H1 (cell line): ENCODE data around the gene AKAP9. TPM values are rescaled to one million over a fixed set of nuclear protein-coding genes. Genes with fewer than 3 reads are reported as not detected.

ENCODE experiments used
- CTCF ChIA-PET: fragments of 300-600 bp; sonication (Branson Sonifier 250); formaldehyde crosslinking; loops from one replicate; lab custom pipeline; 2021; ENCODE audit not compliant: partially characterized antibody; lab: Charles Lee
- POLR2A ChIA-PET: fragments of 300-600 bp; sonication (Branson Sonifier 250); formaldehyde crosslinking; loops from one replicate; lab custom pipeline; 2021; ENCODE audit warnings: inconsistent platforms; ENCODE audit not compliant: partially characterized antibody; lab: Charles Lee
- DNase-seq, 2 experiments: peaks; one replicate each; pipeline versions ENCODE4 v3.0.0 to v3.0.0-alpha.2; 2010 to 2022; ENCODE audit warnings: low spot score in 2 of 2, low read depth in 1 of 2, mixed read lengths in 1 of 2
- FAIRE-seq: peaks from 2 replicates; lab custom pipeline; 2011; peaks lifted over from hg19 to GRCh38; lab: Jason Lieb, UNC
- H2AFZ ChIP-seq: 2 replicates; pipeline ENCODE4 v1.8.1; 2012; ENCODE audit warnings: low read length, inconsistent platforms
- H2AK5ac ChIP-seq: 2 replicates; pipeline ENCODE4 v1.6.1; 2013; ENCODE audit warnings: low read depth, low read length
- H2BK120ac ChIP-seq: replicated peaks from 2 replicates; pipeline ENCODE3; 2013; ENCODE audit warnings: low read depth, low read length, inconsistent platforms
- H2BK12ac ChIP-seq: 2 replicates; pipeline ENCODE4 v1.6.1; 2013; ENCODE audit warnings: low read depth, low read length
- H2BK15ac ChIP-seq: 2 replicates; pipeline ENCODE4 v1.6.1; 2013; ENCODE audit warnings: low read length
- H2BK20ac ChIP-seq: 2 replicates; pipeline ENCODE4 v1.6.1; 2013; ENCODE audit warnings: low read length
- H2BK5ac ChIP-seq: 2 replicates; pipeline ENCODE4 v1.6.1; 2013; ENCODE audit warnings: low read depth, low read length
- H3K14ac ChIP-seq: 2 replicates; pipeline ENCODE4 v1.6.1; 2013; ENCODE audit warnings: inconsistent platforms; ENCODE audit not compliant: insufficient read length
- H3K18ac ChIP-seq: 2 replicates; pipeline ENCODE4 v1.6.1; 2013; ENCODE audit warnings: low read length; ENCODE audit errors: extremely low read depth
- H3K23ac ChIP-seq: 2 replicates; pipeline ENCODE4 v1.6.1; 2013; ENCODE audit warnings: inconsistent platforms; ENCODE audit not compliant: insufficient read length
- H3K23me2 ChIP-seq: 2 replicates; pipeline ENCODE4 v1.6.1; 2013; ENCODE audit warnings: low read depth, low read length
- H3K27ac ChIP-seq: 2 replicates; pipeline ENCODE4 v1.6.1; 2011; ENCODE audit warnings: low read depth, low read length, inconsistent platforms
- H3K27me3 ChIP-seq, 4 experiments: replicated peaks in 1 of 4; 1 replicate in 1 of 4; 2 replicates in 3 of 4; pipeline versions ENCODE4 v1.6.1 to v1.8.1; 2011 to 2013; ENCODE audit warnings: low read length in 3 of 4, mild to moderate bottlenecking in 3 of 4, inconsistent platforms in 2 of 4, mixed read lengths in 2 of 4, moderate library complexity in 1 of 4; ENCODE audit not compliant: control insufficient read depth in 3 of 4, insufficient read depth in 3 of 4; ENCODE audit errors: extremely low read depth in 1 of 4
- H3K36me3 ChIP-seq, 4 experiments: 2 replicates each; pipeline versions ENCODE4 v1.6.1 to v1.8.1; 2011 to 2013; ENCODE audit warnings: mild to moderate bottlenecking in 4 of 4, low read length in 3 of 4, moderate library complexity in 2 of 4, control low read depth in 1 of 4, inconsistent platforms in 1 of 4; ENCODE audit not compliant: insufficient read depth in 4 of 4, control insufficient read depth in 2 of 4
- H3K4ac ChIP-seq: replicated peaks from 2 replicates; pipeline ENCODE3; 2013; ENCODE audit warnings: low read length, low read depth, mixed read lengths, inconsistent platforms; ENCODE audit not compliant: insufficient read length
- H3K4me1 ChIP-seq, 4 experiments: replicated peaks in 1 of 4; 1 replicate in 1 of 4; 2 replicates in 3 of 4; pipeline versions ENCODE4 v1.6.1 to v1.8.1; 2011 to 2013; ENCODE audit warnings: low read length in 3 of 4, inconsistent platforms in 2 of 4, mixed read lengths in 1 of 4; ENCODE audit not compliant: insufficient read depth in 4 of 4, control insufficient read depth in 3 of 4
- H3K4me2 ChIP-seq, 2 experiments: 2 replicates each; pipeline versions ENCODE4 v1.6.1 to v1.8.1; 2011 to 2013; ENCODE audit warnings: low read depth in 2 of 2, low read length in 2 of 2, control low read depth in 1 of 2, inconsistent platforms in 1 of 2, mild to moderate bottlenecking in 1 of 2; ENCODE audit not compliant: insufficient read depth in 1 of 2
- H3K4me3 ChIP-seq, 4 experiments: fragments of 200-600, 300-600 bp in 1 of 4; sonication (generic), shearing (Covaris generic), sonication (Bioruptor Twin) in 1 of 4; 2 replicates each; pipeline versions ENCODE4 v1.5.1 to v1.8.1; 2011 to 2016; ENCODE audit warnings: low read length in 4 of 4, low read depth in 3 of 4, control low read depth in 2 of 4, inconsistent platforms in 2 of 4, mild to moderate bottlenecking in 2 of 4, mixed read lengths in 1 of 4, moderate library complexity in 1 of 4; ENCODE audit not compliant: insufficient read depth in 2 of 4; ENCODE audit errors: extremely low read depth in 1 of 4
- H3K56ac ChIP-seq: replicated peaks from 2 replicates; pipeline ENCODE3; 2013; ENCODE audit warnings: low read depth, mild to moderate bottlenecking, mixed read lengths, low read length, inconsistent platforms; ENCODE audit not compliant: insufficient read length
- H3K79me1 ChIP-seq: 2 replicates; pipeline ENCODE4 v1.6.1; 2013; ENCODE audit warnings: low read depth, low read length, control low read depth
- H3K79me2 ChIP-seq, 2 experiments: 2 replicates each; pipeline versions ENCODE4 v1.6.1 to v1.8.1; 2012 to 2013; ENCODE audit warnings: low read length in 2 of 2, mild to moderate bottlenecking in 2 of 2, inconsistent platforms in 1 of 2; ENCODE audit not compliant: insufficient read depth in 2 of 2, control insufficient read depth in 1 of 2
- H3K9ac ChIP-seq, 4 experiments: replicated peaks in 1 of 4; 1 replicate in 1 of 4; 2 replicates in 3 of 4; pipeline versions ENCODE4 v1.6.1 to v1.8.1; 2011 to 2013; ENCODE audit warnings: low read depth in 3 of 4, low read length in 3 of 4, control low read depth in 2 of 4, mild to moderate bottlenecking in 2 of 4, moderate library complexity in 2 of 4, inconsistent platforms in 1 of 4; ENCODE audit errors: extremely low read depth in 1 of 4
- H3K9me3 ChIP-seq, 2 experiments: 2 replicates each; pipeline versions ENCODE4 v1.6.1 to v1.8.1; 2012 to 2013; ENCODE audit warnings: mild to moderate bottlenecking in 2 of 2, moderate library complexity in 2 of 2, control low read depth in 1 of 2, inconsistent platforms in 1 of 2, low read depth in 1 of 2, low read length in 1 of 2, mixed read lengths in 1 of 2; ENCODE audit not compliant: insufficient read depth in 2 of 2
- H4K20me1 ChIP-seq, 2 experiments: replicated peaks in 1 of 2; 2 replicates each; pipeline versions ENCODE3 to v1.8.1; 2011 to 2013; ENCODE audit warnings: inconsistent platforms in 2 of 2, low read length in 2 of 2, mild to moderate bottlenecking in 1 of 2; ENCODE audit not compliant: insufficient read depth in 2 of 2, control insufficient read depth in 1 of 2
- H4K5ac ChIP-seq: 2 replicates; pipeline ENCODE4 v1.6.1; 2013; ENCODE audit warnings: low read length, low read depth, mixed read lengths, inconsistent platforms; ENCODE audit not compliant: insufficient read length
- H4K8ac ChIP-seq: 2 replicates; pipeline ENCODE4 v1.8.0; 2013; ENCODE audit warnings: mild to moderate bottlenecking, moderate library complexity, low read length, inconsistent platforms; ENCODE audit not compliant: insufficient read depth; ENCODE audit errors: extremely low read depth
- H4K91ac ChIP-seq: replicated peaks from 2 replicates; pipeline ENCODE3; 2013; ENCODE audit warnings: low read length, mixed read lengths, inconsistent platforms; ENCODE audit not compliant: insufficient read length
- BRCA1 ChIP-seq: IDR thresholded peaks from 2 replicates; pipeline ENCODE4 v1.6.1; 2012; ENCODE audit warnings: low read depth, low read length, improper control_type of control experiment
- CEBPB ChIP-seq: IDR thresholded peaks from 2 replicates; pipeline ENCODE4 v1.6.1; 2012; ENCODE audit warnings: low read depth, low read length
- CREB1 ChIP-seq: IDR thresholded peaks from 2 replicates; pipeline ENCODE4 v1.6.1; 2012; ENCODE audit warnings: inconsistent platforms
- FOSL1 ChIP-seq: IDR thresholded peaks from 2 replicates; pipeline ENCODE4 v1.6.1; 2011; ENCODE audit warnings: mild to moderate bottlenecking, low read depth, low read length, moderate library complexity; ENCODE audit not compliant: insufficient read depth
- GABPA ChIP-seq: IDR thresholded peaks from 2 replicates; pipeline ENCODE4 v1.6.1; 2011; ENCODE audit warnings: mild to moderate bottlenecking, low read length, moderate library complexity, borderline replicate concordance; ENCODE audit not compliant: insufficient read depth
- GTF2F1 ChIP-seq: IDR thresholded peaks from 2 replicates; pipeline ENCODE4 v1.6.1; 2012; ENCODE audit warnings: low read depth, low read length, improper control_type of control experiment, borderline replicate concordance
- NANOG ChIP-seq: IDR thresholded peaks from 2 replicates; pipeline ENCODE4 v1.6.1; 2011; ENCODE audit warnings: low read length, low read depth, mild to moderate bottlenecking, inconsistent platforms; ENCODE audit not compliant: insufficient read depth, poor library complexity, severe bottlenecking
- PHF8 ChIP-seq: fragments of 200-600 bp; sonication (generic); conservative IDR thresholded peaks from 2 replicates; pipeline ENCODE4 v1.7.1; 2012; ENCODE audit warnings: low read depth, mild to moderate bottlenecking, inconsistent platforms, low read length, moderate library complexity
- POLR2A ChIP-seq, 2 experiments: IDR thresholded peaks; 1 replicate in 1 of 2; 2 replicates in 1 of 2; pipeline ENCODE4 v1.6.1; 2011; ENCODE audit warnings: low read depth in 2 of 2, low read length in 2 of 2, mild to moderate bottlenecking in 2 of 2; ENCODE audit errors: control extremely low read depth in 1 of 2
- SIN3A ChIP-seq, 2 experiments: IDR thresholded peaks in 1 of 2; conservative IDR thresholded peaks in 1 of 2; 2 replicates each; pipeline ENCODE4 v1.6.1; 2011 to 2012; ENCODE audit warnings: low read length in 2 of 2, improper control_type of control experiment in 1 of 2, low read depth in 1 of 2, mild to moderate bottlenecking in 1 of 2
- SIX5 ChIP-seq: IDR thresholded peaks from 2 replicates; pipeline ENCODE4 v1.6.1; 2011; ENCODE audit warnings: mild to moderate bottlenecking, low read depth, low read length
- SP4 ChIP-seq: IDR thresholded peaks from 2 replicates; pipeline ENCODE4 v1.6.1; 2012; ENCODE audit warnings: low read length, inconsistent platforms
- SRF ChIP-seq: IDR thresholded peaks from 2 replicates; pipeline ENCODE4 v1.6.1; 2011; ENCODE audit warnings: mild to moderate bottlenecking, low read depth, low read length, moderate library complexity
- TAF1 ChIP-seq: IDR thresholded peaks from 2 replicates; pipeline ENCODE4 v1.6.1; 2011; ENCODE audit warnings: mild to moderate bottlenecking, low read depth, low read length
- TEAD4 ChIP-seq: IDR thresholded peaks from 2 replicates; pipeline ENCODE4 v1.6.1; 2012; ENCODE audit warnings: low read depth, low read length, inconsistent platforms, mixed read lengths
- YY1 ChIP-seq: IDR thresholded peaks from 2 replicates; pipeline ENCODE4 v1.6.1; 2011; ENCODE audit warnings: low read depth, mild to moderate bottlenecking, low read length
- ZNF274 ChIP-seq: IDR thresholded peaks from 2 replicates; pipeline ENCODE4 v1.7.0; 2012; ENCODE audit warnings: low read length, borderline replicate concordance; ENCODE audit errors: extremely low read depth
- WGBS, 2 experiments: shearing (Covaris generic) in 1 of 2; methylation state at CpG; one replicate each; pipeline versions ENCODE4 v1.1.6 to v1.1.7; 2013 to 2015; ENCODE audit warnings: low lambda C conversion rate in 2 of 2, mixed read lengths in 2 of 2, inconsistent platforms in 1 of 2, low coverage in 1 of 2, missing lambda C conversion rate in 1 of 2; ENCODE audit not compliant: insufficient replicate concordance in 2 of 2, insufficient coverage in 1 of 2, insufficient read length in 1 of 2; ENCODE audit errors: extremely low coverage in 1 of 2, missing lambda C conversion rate in 1 of 2; 5-methylcytosine and 5-hydroxymethylcytosine counted together
- polyA plus RNA-seq, 7 experiments: library from polyadenylated mRNA; depleted of rRNA in 3 of 7; stranded (reverse) in 5 of 7; unstranded in 2 of 7; fragments of >200 nt in 5 of 7; fragments of 200-250 nt in 2 of 7; gene quantifications; 1 replicate in 5 of 7; 2 replicates in 1 of 7; 4 replicates in 1 of 7; pipeline versions ENCODE4 v1.2.1 to v1.2.3, GENCODE V29; 2011 to 2013; ENCODE audit warnings: missing spikeins in 2 of 7, mixed read lengths in 2 of 7
- total RNA-seq: library from RNA; stranded (reverse); fragmentation: NEBNext Ultra II Directional; extraction: Animal tissue kit (Norgen Biotek cat#: 25700); gene quantifications from 2 replicates; pipeline ENCODE4 v1.2.1, GENCODE V29; 2021

AKAP9 gene
- total and polyA plus RNA-seq, 2 of the 8 experiments (the other 6 are each of a cell fraction or from before 2014, with no cell fraction given), result 6.2 to 26.3 TPM

GRCh38 chr7:92115821-92116220, 175.2 kb downstream of the AKAP9 start:
- Histone ChIP-seq H3K23ac (no peak overlapping the region), H3K79me1 (peaks cover 2% of the 10 kb centered on the region; the same call in 1 of the 2 replicates), H3K56ac (no peak overlapping the region), H3K4me1 (no peaks in the 10 kb centered on the region), H3K27me3 (no peaks in the 10 kb centered on the region), H2BK120ac (no peak overlapping the region), H2AK5ac (no peak overlapping the region), H2BK15ac (no peak overlapping the region), H3K4ac (no peak overlapping the region), H4K8ac (no peak overlapping the region), H2AFZ (no peak overlapping the region), H3K4me2 (no peak overlapping the region), H4K20me1 (peaks cover 3 to 6% of the 10 kb centered on the region in 2 experiments), H2BK20ac (no peak overlapping the region), H3K27ac (no peak overlapping the region), H4K5ac (no peak overlapping the region), H3K23me2 (no peaks in the 10 kb centered on the region), H3K9ac (no peak overlapping the region), H2BK5ac (no peak overlapping the region), H2BK12ac (no peak overlapping the region), H3K79me2 (peaks cover 0 to 25% of the 10 kb centered on the region in 2 experiments; a peak in 2 of 4 replicates), H3K36me3 (peaks cover 2 to 50% (median 10%) of the 10 kb centered on the region in 4 experiments; a peak in 6 of 8 replicates), H3K9me3 (no peaks in the 10 kb centered on the region), H4K91ac (no peak overlapping the region), H3K18ac (no peak overlapping the region), H3K14ac (no peak overlapping the region), H3K4me3 (no peak overlapping the region)
- POLR2A ChIA-PET, result no interaction called here
- WGBS, 2 experiments, result 92% methylated on average over 5 of the region's 5 CpGs; no CpG with 5 or more reads in 1 of the 2 experiments
- no peak for DNase-seq
- FAIRE-seq, result no peak
- CTCF ChIA-PET, result no interaction called here
- TF ChIP-seq TEAD4 (no peak), POLR2A (IDR thresholded peaks at IDR 0.05; ENCODE audit: control extremely low read depth in 1 of 2, low read depth in 2 of 2, low read length in 2 of 2) (no peak), CEBPB (no peak), GABPA (no peak), SRF (no peak), SP4 (no peak), BRCA1 (no peak), PHF8 (no peak), TAF1 (no peak), FOSL1 (no peak), CREB1 (no peak), SIN3A (conservative IDR thresholded peaks at IDR 0.05 in 1 of 2, IDR thresholded peaks at IDR 0.05 in 1 of 2; ENCODE audit: low read depth in 1 of 2, low read length in 2 of 2) (no peak), SIX5 (no peak), ZNF274 (no peak), YY1 (no peak), NANOG (no peak), GTF2F1 (no peak)
